DMS153 treated with DMSO at 0.1 percent for 48 hours (cell line): ENCODE results near the gene DTNA.

Experiments used
- DNase-seq: peaks from one replicate; lab custom pipeline; 2025; ENCODE audit not compliant: unreplicated experiment; lab: John Stamatoyannopoulos, UW

DTNA gene

GRCh38 chr18:34805103-34805877 lies 95.2 kb downstream of the DTNA start:
- no peak for DNase-seq

DNA sequence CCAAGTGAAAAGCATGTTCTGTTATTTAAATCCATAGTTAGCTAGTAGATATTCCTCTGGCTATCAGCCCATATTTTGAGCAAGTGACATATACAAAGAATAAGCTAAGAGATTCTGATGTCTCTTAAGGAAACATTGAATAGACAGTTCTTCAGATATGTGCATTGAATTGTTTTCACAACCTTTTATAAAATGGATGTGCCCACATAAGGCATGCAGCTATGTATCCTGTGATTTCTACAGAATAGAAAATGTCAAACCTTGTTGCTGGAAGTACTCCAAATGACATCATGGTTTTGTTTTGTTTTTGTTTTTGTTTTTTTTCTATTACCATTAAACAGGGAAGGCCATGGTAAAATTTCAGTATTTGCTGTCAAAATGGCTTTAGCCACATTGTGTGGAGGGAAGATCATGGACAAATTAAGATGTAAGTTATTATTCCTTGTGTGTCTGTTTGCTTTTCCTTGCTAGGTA lies 95.8 kb downstream of the DTNA start:
- DNase-seq: no peak

GRCh38 chr18:34806527-34806926 lies 96.4 kb downstream of the DTNA start:
- no peak for DNase-seq

DNA sequence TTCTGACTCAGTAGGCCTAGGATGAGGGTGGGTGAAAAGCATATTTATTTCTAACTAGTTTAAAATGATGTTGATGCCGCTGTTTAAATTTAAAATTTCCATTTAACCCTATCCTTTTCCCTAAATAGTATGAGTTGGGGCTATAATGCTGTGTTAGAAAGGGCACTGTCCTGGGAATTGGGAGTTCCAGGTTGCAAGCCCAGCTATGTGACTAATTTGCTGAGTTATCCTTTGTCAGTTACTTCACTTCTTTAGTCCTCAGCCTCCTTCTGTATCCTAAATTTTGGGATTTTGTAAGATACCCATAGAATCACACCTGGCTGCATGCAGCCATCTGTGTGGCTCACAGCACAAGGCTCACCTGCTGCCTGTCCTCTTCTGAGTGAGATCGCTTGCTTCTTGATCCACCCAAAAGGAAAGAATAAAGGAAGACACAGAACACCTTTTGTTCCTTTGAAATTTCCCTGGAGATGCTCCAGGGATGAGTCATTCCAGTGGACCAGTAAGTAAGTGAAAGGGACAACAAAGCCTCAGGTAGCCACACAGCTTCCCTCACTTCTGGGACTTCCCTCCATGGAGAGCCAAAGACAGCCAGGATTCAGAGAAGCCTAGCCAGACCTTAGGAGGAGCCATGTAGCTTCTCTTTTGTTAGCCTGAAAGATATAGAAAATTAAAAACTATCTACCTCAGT lies 97.2 kb downstream of the DTNA start:
- DNase-seq: no peak

- DNase-seq: no peak
Observed at GRCh38 chr18:34808389-34808788, 98.3 kb downstream of the DTNA start.

- DNase-seq: no peak
Observed at GRCh38 chr18:34809451-34810072, 99.5 kb downstream of the DTNA start.

DNA sequence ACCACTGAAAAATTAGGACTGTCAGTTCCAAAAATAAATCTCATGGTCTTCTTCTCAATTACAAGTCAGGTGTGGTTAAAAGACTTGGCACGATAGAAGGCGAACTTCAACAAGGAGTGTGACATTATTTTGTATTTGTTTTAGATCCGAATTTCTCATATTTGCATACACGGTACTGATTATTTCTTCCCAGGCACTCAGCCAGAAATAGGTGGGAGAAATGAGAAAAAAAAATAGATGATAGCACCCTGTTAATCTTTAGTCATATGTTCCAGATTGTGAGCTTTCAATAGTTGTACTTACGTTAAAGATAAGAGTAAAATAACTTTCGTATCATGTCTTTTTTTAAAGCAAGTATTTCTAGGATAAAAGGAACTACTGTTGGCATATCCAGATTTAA lies 106.1 kb downstream of the DTNA start:
- no peak for DNase-seq

DNA sequence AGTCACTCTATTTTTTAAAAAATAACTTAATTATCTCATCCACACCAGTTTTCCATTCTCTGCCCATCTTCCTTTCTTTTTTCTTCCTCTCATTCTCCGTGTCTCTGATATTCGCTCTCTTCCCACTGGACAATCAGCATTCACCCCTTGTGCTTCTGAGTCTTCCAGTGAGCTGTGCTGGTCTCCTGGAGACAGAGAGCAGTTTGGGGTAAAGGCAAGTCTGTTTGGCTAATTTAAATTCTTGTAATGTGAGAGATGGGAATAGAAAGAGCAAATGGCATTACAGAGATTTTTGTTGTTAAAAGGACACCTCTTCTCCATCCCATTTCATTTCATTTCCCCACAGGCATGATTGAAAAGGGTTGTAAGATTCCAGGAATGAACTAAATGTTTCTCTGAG lies 107.5 kb downstream of the DTNA start:
- no peak for DNase-seq

DNA sequence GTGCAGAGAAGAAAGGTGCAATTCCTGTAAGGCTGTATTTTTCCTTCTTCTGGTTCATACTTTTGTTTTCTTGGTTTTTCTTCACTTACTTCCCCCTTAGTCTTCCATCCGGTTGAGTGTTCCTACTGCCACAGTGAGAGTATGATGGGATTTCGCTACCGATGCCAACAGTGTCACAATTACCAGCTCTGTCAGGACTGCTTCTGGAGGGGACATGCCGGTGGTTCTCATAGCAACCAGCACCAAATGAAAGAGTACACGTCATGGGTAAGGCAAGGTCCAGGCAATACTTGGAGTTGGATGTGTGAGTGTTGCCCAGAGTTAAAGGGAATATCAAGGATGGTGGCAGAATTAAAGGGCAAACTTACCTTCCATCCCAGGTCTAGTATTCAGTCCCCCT lies 108.0 kb downstream of the DTNA start:
- no peak for DNase-seq

DNA sequence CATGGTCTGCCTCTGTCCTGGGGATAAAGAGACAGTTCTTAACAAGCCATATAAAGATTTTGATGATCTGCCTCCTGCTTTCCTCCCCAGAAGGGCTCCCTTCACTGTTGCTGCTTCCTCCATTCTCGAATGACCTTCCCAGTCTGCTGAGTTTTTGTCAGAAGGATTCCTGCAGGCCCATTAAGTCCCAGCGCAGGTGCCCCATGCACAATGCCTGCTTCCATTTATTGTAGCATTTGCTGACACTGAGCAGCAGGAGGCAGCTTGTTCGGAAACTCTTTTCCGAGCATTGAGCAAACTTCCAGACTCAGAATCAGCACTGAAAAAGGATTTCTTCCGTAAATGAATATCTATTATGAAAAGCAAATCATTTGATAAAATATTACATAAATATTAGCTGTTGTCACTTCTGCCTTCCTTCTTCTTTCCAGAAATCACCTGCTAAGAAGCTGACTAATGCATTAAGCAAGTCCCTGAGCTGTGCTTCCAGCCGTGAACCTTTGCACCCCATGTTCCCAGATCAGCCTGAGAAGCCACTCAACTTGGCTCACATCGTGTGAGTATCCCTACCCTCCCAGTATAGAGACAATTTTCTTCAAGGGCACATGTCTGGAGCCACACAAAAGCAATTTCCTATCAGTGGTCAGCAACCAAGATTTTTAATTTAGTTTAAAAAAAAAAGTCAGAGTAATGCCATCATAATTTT lies 110.4 kb downstream of the DTNA start:
- no peak for DNase-seq

GRCh38 chr18:34821669-34822210 lies 111.6 kb downstream of the DTNA start:
- no peak for DNase-seq

DNA sequence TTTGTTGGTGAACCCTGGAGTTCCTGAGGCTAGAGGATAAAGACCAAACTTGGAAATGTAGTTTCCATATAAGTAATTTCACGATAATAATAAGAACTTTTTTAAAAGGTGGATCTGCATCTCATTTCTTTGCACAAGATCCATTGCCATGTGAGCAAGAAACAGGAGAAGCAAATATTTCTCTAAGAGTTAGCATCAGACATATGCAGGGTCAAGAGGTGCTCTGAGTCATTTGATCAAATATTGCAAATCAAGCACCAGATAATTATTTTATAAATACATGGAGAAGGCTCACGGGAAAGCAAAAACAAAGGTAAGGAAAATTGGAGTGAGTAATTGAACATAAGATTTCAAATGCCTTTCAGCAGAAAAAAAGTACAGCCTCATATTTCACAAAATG lies 118.0 kb downstream of the DTNA start:
- DNase-seq: no peak

GRCh38 chr18:34834897-34835296 lies 124.8 kb downstream of the DTNA start:
- no peak for DNase-seq

DNA sequence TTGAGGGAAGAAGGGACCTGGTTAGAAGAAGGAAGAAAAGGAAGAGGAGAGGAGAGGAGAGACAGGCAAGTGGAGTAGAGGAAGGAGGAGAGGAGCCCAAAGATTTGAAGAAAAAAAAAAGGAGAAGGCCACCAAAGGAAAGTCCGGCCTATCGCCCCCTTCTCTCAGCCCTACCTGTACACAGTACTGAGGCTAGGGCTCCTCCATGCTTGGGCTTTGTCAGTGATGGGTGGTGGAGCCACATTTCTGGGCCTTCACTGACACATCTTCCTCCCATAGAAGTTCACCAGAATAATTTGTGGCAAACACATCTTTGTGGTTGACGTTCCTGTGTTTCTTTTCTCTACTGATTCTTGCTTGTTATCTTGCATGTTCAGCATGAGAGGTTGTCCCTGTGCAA lies 125.4 kb downstream of the DTNA start:
- DNase-seq: no peak

DNA sequence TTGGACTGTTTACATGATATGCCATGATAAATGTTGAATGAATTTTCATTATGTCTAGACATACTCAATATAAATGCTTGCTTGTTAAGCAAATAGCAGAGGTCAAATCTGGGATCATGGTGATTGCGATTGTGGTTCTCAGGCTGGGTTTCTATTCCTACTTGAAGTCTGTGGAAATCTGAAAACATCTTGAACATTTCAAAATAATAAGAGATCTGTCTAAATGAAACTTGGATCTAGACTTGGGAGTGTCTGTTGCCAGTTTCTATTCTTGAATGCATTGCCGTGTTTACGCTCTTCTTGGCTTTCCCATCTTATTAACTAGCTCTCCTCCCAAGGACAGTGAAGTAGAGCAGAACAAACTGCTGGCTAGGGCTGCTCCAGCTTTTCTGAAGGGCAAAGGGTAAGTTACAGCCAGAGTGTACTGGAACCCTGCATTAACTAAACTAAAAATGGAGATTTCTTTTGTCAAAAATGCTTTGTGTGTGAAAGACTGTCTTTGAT lies 127.7 kb downstream of the DTNA start:
- DNase-seq: no peak

GRCh38 chr18:34838669-34839068 lies 128.6 kb downstream of the DTNA start:
- DNase-seq: no peak

GRCh38 chr18:34840256-34840826 lies 130.2 kb downstream of the DTNA start:
- no peak for DNase-seq

- DNase-seq: no peak
Observed at GRCh38 chr18:34841891-34842290, 131.8 kb downstream of the DTNA start.

- DNase-seq: no peak
Observed at GRCh38 chr18:34844072-34844471, 134.0 kb downstream of the DTNA start.

DNA sequence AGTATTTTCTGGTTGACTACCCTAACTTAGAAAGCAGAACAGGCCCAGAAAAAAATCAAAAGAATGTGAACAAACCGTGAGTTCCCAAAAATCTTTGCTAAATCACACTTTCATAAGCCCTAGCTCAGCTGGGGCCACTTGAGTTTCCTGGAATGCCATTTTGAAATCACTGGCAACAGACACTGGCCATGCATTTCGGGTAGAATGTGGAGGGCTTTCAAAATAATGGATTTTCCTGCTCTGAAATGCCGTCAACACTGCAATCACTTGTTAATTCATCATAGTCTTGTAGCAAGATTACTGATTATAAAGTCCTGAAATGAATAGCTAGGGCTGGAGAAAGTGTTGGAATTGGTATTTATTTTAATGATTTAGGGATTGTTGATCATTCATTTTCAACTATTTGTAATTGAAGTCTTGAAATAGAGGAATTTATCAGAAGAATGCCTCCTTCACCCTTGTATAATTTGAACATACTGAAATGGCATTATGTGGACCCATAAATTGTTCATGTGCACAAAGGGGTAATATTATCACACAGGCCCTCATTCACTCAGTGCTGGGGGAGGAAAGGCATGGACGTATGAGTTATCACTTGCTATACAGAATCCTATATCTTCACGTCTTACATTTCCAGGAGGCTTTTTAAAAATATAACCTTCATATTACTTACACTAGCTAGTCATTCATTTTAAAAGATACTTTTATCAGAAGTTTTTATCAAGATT lies 134.8 kb downstream of the DTNA start:
- DNase-seq: no peak
